Activated CD8-positive, alpha-beta memory T cell treated with anti-CD3 and anti-CD28 coated beads for 1 hour (primary cell): ENCODE results near the gene MTMR1.
A peak's percentile ranks its signal among the peaks of the same experiment; 100 is the strongest.

ENCODE experiments used
- DNase-seq, 2 donors: peaks; one replicate each; pipeline ENCODE4 v3.0.0-alpha.2; 2020; ENCODE audit warnings: low read depth in 1 of 2; ENCODE audit errors: extremely low read depth in 1 of 2

The MTMR1 gene

DNA sequence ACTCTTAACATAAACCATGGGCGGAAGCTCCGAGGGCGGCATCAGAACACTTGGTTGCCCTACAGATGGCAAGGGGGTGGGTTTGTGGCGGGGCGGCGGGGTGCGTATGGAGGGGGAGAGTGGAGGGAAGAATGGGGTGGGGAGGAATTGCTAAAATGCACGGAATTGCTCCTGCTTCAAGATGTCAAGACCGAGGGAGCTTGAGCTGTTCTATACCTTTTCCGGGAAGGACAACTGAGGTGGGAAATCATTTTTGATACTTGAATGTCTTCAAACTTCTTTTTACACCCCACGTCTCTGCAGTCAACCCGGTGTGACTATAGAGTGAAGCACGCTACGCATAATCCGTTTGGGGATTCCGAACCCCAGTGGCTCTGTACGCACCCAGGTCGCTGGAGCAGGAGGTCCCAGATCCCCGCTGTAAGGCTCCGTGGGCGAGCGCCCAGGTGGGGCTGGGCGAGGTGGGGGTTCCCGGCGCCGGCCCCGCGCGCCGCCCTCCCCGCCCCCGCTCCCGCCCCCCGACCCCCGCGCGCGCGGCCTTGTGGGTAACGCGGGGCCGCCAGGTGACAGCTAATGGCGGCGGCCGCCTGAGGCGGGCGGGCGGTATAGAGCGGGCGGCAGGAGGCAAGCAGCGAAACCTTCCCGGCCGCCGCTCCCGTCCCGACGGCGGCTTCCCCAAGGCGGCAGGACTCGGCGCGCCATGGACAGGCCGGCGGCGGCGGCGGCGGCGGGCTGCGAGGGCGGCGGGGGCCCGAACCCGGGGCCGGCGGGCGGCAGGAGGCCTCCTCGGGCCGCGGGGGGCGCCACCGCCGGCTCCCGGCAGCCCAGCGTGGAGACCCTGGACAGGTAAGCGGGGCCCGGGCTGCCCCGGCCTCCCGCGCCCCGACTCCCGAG, at the start of gene MTMR1:
Gene MTMR1, plus strand, starts transcription at position 566 of the 894 bp plus-strand sequence. Its CDS starts 135 bp downstream, at position 701.
- peak in 1 of 2 donors; percentile 45 for DNase-seq

DNA sequence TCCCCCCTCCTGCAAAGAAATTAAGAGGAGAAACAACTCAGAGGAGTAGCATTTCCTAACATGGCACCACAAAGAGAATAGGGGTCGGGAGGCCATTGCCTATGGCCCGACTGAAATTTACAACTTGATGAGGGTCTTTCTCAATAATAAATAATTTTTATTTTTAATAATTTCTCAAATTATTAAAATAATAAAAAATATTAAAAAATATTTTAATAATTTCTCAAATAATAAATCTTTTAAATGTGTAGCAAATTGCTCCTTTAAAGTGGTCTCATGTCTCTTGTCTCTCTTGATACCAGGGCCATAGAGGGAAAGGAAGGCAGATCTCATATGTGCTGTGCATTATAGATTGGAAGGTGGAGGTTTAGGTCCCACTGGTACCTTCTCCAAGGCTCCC, 49.2 kb upstream of the MTMR1 start:
- DNase-seq, result no peak

DNA sequence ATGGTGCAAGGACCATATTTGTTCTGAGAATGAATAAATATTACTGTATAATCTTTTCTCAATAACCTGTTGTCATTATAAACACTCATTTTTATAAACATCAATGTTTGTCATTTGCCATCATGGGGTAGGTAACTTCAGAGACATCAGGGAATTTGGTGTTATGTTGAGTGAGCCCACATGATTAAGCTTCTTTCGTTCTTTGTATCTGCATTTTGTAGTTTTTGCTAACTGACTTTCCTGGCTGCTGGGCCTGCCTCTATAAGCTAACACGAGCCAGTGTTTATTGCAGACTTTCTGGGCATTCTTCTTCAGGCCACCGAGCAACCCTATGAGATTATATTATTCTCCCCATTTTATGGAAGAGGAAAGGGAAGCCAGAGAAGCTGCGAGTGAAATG, 48.8 kb upstream of the MTMR1 start:
- no peak for DNase-seq

DNA sequence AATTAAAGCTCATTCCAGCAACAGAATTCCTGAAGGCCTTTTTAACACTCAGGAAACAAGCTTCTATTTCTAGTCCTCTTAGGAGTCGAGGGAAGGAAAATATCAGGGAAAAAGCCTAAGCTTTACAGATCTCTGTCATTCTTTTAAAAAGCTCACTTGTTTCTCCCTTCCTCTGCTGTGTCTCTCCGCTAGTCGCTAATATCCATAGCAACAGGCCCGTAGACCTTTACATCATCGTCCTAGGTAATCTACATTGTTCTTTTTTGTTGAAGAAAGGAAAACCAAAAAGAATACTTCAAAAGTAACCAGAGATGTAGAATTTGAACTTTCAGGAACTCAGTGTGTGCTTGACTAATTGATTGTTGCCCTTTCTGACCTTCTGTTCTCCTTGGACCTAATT, 45.9 kb upstream of the MTMR1 start:
- DNase-seq, result no peak

DNA sequence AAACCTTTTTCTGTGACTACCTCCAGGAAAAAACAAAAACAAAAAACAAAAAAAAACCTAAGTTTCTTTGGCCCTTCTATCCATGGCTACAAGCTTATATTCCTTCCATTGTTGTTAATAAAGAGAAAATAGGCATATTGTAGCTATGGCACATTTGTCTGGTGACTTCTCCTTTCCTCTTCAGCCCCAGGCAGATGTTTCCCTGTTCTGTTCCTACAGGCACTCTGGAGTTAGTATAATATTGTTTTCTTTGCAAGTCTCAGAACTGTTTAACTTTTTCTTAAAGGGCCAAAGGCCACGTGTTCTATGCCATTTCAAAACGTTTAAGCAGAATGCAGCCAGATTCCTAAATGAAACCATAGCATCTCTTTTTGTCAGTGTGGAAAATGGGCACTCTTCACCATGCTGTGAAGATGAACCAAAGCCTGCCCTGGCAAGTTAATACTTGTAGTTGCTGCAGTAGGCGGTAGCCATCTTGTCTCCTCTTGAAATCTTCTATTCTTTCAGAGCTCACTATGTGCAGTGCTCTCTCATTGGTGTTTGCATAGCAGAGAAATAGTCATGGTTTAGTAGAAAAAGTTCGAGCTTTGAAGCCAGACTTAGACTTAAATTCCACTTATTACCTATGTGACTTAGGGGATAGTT, 44.8 kb upstream of the MTMR1 start:
- DNase-seq, result no peak

DNA sequence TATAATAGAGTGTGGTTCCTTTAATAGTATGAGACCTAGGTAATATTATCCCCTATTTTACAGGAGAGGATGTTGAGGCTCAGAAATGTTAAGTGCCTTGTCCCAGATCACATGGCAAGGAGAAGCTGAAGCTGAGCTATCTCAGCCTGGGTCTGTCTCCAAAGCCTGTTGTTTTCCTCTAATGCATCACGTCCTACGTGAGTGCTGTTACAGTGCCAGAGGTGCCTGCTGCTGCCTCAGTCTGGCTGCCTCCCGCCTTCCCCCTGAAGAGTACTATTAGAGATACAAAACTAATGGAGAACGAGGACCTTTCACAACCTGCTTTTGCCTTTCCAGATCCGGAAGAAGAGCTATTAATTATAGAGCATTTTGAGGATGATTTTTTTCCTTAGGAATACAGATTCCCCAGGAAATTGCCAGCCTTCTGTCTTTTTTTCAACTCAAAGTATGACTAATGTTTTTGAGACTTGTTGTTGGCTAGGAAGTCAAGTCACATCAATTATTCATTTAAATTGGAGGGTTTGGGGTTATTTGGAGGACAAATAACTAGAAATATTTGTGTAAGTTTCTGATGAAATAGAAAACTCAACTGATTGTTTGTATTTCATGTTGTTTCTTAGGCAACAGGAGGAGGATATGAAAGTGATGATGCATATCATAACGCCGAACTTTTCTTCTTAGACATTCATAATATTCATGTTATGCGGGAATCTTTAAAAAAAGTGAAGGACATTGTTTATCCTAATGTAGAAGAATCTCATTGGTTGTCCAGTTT, 43.9 kb upstream of the MTMR1 start:
- DNase-seq, result no peak

DNA sequence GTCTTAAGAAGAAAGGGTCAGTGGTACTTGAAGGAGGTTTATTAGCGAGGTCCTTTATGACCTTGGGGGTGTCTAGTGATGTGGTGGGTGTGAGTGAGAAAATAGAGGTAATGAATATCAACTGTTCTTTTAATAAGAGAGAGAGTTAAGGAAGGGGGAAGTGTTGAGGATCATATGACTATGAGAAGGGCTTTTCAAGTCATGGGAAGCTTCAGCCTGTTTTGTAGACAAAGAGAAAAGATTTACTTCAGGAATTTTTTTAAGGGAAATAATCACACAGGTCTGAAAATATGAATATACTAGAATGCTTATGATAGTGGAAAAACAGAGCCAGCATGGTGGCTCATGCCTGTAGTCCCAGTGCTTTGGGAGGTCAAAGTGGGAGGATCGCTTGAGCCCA, 41.3 kb upstream of the MTMR1 start:
- DNase-seq, result no peak

DNA sequence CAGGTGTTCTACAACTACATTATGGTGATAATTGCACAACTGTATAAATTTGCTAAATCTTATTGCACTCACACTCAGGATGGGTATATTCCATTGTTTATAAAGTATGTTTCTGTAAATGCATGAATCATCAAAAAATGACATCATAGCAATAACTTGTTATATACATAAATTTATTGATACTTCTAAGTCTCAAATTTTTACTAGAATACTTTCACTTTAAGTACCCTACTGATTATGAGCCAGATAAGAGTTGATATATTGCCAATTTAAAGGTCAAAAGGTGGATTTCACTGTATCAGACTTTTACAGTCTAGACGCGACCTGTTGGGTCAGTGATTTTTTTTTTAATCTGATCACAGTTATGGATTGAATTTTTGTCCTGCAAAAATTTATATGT, 37.4 kb upstream of the MTMR1 start:
- no peak for DNase-seq

DNA sequence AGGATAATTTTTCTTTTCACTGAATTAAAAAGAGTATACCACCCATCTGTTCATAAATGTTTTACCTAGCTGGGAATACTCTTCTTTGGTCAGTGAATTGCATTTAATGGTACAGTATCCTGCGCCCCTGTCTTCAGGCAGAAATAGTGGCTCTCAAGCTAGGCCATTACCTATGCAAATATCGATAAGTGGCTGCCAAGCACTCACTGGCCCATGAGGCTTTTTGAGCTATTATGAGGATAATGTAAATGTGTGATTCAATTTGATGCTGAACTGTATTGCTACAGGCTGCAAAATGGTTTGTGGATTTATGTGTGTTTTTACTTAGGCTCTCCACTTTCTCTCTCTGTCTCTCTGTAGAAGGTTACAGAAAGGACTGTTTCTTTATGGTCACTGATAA, 30.1 kb upstream of the MTMR1 start:
- no peak for DNase-seq

DNA sequence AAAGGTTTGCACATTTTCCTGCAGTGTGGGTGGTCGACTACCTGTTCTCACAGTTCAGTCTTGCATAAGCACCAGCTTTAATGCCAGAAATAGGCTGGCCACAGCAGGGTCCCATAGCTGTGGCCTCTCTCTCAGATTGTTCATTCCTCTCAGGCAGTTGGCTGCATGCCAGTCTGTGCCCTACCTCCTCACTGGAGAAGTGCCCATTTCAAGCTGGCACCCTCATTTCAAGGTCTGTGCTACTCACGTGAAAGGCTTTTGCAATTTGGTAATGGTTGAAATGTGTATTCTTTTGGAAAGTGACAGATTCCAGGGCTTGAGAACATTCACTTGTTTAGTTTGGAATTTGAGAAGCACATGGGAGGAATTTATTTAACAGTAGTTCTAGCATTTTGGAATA, 28.9 kb upstream of the MTMR1 start:
- DNase-seq, result no peak

DNA sequence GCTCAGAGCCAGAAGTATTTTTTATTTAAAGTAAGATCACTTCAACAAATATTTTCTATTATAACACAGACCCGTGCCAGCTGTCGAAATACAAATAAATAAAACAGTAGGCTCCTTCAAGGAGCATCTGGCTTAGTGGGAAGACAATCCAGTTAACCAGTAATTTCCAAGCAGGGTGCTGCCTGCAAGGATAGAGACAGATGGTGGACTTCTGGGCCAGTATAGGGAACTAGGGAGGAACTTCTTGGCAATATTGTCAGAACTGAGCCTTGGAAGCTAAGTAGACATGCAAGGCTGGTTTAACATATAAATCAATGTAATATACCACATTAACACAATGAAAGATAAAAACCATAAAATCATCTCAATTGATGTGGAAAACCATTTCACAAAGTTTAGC, 17.0 kb upstream of the MTMR1 start:
- no peak for DNase-seq

DNA sequence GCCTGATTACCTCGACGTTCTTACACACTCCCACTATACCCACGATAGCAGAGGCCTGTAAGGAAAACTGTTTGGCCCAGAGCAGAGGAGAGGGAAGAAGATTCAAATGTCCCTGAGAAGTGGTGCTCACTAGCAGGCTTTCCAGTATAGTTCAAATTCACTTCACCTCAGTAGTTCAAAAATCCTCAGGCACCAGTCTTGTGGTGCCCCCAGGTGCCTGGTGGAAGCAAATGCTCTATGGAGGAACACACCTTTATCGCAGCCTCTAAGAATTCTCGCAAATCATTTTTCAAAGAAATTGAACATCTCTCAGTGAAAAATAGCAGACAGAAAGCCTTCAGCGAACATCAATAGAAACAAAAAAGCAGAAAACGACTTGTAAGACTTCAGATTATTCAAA, 12.2 kb upstream of the MTMR1 start:
- no peak for DNase-seq

DNA sequence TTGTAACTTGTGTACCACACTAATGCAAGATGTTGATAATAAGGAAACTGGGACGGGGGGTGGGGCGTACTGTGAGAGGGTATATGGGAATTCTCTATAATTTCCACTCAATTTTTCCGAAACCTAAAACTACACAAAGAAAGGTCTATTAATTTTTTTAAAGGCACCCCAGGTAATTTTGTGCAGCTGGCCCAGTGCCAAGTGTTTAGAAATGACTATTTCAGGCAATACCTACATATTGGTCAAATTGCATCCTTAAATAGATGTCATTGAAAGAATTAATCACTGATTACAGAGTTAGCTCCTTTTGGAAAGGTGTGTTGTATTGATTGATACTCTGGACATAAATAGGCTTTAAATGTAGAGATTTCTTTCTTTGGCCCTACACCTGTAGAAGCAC, 10.1 kb upstream of the MTMR1 start:
- no peak for DNase-seq

DNA sequence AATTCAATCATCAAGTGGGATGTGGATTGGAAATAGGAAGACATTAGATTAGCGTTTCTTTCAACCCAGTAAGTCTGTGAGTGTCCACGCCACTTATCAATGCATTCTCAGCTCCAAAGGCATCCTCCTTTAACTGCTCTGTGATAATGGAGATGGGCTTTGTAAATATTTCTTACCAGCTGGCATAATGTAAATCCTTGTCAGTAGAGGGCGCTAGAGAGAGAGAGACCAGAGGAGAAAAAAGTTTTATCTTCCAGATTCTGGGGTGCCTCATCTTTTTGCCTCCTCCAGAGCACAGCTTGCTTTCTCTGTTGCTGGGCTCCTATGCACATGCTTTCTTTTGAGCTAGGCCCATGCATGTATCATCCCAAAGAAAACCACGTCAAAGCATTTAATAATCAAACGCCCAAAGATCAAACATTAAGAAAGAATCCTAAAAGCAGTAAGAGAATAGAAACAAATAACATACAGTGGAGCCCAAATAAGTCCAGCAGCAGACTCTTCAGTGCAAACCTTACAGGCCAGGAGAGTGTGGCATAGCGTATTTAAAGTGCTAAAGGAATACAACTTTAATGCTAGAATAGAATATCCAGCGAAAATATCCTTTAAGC, 9.6 kb upstream of the MTMR1 start:
- no peak for DNase-seq

DNA sequence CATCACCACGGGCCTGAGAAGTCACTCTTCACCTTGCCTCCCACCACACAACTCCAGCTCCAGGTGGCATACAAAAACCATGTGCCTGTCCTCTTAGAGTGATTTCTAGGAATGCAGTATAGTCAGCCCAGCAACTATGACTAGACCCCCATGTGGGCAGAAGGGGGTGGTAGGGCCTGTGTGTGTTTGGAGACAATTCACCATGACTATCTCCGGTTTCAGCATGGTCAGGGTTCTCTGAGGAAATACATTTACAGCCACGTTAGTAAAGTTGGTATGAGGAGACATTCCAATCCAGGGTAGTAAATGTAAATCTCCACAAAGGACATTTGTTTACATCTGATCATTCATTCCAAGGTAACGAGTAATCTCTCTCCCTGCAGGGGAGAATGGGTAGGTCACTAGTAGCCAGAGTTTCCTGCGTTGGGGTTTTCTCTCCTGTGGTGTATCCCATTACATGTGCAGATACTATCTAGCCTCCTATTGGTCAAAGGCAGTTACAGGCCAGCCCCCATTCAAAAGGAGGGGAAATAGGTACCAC, 4.2 kb upstream of the MTMR1 start:
- DNase-seq, result no peak

DNA sequence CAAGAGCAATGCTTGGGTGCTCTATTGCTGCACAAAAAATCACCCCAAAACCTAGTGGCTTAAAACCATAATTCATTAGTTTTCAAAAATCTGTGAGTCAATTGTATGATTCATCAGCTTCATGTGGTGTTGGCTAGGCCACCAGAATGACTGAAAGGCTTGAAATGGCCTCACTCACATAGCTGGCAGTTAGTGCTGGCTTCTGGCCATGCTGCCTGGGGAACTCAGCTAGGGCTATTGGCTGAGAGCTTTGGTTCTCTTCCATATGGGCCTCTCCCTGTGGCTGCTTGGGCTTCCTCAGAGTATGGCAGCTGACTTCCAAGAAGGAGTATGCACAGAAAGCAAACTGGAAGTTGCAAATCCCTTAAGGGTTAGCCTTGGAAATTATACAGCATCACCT, 3.1 kb upstream of the MTMR1 start:
- DNase-seq, result no peak

DNA sequence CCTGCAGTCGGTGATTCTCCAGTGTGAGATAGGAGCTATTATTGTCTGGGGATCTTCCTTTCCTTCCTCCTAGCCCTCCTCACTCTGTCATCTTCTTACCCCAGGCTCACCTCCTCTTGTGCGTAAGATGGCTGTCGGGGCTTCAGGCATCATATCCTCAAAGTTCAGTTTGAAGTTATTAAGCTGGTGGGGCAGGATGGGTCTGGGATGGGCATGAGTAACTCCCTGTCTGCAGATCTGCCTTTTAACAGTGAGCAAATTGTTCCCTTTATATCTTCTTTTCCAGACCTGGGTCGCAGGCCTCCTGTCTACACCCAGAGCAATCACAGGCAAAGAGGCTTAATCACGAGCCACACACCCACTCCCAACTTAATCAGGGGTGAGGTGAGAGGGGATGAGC, 900 bp upstream of the MTMR1 start:
- DNase-seq, result no peak

DNA sequence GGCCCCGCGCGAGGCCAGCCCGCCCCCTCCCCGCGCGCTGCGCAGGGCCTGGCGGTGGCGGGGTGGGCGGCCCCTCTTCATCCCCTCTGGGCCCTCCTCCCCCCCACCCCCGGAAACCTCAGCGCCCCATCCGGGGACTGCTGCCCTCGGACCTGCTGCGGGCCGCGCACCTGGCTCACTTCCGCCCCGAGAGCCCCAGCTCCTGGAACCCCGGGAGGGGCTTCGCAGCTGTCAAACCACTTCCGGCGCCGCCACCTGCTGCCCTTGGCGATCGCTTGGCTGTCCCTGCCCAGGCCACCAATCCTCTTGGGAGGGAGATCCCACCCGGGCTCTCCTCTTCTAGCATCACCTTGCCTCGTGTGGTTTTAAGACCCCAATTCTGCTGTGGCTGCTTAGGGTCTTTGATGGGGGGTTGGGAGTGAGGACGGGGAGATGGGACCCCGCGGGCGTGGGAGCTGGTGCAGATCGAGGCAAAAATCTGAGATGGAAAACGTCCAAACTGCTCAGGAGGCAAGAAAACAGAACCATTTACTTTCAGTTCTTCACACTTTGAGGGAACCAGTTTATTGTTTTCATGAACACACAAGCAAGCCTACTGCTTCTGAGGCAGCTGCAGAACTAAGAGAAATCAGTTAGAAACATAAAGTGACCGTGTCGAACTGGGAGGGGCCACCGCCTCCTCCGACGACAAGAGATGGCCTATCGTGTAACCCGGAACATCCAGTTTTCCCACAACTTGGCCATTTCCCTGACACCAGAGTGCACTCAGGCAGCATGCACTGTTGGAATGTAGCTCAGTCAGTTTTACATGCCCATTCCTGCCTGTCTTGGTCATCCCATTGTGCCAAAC, 754 bp downstream of the MTMR1 start:
- peak in 1 of 2 donors; percentile 46 for DNase-seq

DNA sequence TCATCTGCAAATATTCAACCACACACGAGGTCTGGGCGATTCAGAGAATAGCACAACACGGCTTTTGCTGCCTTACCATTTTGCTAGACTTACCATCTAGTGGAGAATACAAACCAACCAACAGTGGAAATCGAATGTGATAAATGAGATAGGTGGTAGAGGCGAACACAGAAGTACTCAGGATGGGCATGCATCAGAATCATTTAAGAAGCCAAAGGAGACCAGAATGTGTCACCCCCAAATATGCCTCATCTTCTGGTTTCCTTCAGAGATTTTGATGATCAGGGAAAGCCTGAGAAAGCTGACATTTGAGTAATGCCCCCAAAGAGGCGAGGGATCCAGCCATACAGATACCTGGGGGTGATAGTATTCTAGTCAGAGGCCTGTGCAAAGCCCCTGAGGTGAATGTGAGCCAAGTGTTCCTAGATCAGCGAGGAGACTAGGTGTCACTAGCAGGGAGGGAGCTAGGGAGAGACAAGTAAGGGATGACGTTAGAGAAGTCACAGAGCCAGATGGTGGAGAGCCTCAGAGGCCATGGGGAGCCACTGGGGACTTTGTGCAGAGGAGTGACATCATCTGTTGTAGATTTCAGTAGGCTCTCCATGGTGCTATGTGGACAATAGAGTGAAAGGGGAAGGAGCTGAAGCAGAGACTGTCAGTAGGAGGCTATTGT, 1.7 kb downstream of the MTMR1 start:
- DNase-seq, result no peak

DNA sequence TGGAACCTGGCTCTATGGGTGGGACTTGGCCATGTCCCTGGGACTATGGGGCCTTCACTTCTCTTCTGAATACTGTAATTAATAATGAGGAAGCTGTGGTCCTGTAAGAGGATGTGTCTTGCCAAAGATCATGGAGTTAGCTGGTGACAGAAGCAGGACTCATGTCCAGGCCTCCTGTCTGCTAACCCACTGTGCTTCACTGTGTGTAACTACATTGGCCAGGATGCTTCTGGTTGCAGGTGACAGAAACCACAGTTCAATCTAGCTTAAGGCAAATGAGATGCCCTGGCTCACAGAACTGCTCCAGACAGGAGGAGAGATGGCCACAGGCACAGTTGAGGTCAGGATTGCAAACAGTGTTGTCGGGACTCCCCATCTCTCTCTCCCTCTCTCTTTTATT, 3.1 kb downstream of the MTMR1 start:
- DNase-seq, result no peak
